ENCODE data around the gene MEF2A.
"Not testable (repeated sequence)": the region's sequence is repeated elsewhere in the genome, so short reads cannot be mapped to it uniquely, and the experiment has no call there.

The MEF2A gene

DNA sequence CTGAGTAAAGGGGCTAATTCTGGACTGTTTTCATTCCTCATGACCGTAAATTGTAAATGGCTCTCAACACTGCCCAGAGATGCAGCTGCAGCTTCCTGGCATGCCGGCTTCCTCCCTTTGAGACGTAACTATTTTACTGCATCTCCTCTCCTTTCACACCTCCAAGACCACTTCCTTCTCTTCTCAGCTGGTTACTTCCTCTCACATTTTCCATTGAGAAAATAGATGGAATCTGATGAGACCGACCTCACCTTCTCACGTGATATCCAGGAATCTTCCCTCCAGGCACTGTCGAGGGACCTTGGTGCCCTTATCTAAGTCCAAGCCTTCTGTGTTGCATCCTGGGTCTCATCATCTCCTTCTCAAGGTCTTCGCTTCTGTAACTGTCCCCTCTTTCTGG lies 154.7 kb downstream of the MEF2A start:
- no peak for DNase-seq
- intact Hi-C loops (cut with DNase I): no loop called here

DNA sequence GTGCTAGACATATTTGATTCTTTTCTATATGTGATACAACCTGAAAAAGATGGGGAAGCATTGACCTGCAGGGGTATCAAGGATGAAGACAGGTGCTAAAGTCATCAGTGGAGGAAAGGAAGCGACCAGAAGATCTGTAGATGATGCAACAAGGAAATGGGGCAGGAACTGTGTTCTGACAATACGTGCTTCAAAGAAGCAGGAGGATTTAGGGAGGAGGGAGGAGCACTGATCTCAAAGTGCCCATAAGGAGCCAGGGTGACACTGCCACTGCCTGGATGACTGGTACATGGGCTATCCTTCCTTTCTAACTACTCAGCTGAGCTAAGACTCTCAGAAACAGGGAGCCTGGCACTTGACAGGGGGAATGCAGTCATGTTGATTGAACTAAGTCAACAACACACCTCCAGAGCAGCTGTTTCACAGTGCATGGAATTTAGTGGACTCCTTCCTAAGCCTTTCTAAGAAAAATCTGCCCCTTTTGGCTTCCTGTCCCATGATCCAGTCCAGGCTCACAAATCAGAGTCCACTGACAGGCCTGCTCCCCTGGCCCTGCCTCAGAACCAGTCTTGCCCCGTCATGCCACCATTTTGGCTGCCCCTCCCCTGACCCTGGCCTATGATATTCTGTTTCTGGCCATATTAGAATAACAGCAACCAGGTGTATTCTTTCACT lies 155.5 kb downstream of the MEF2A start:
- intact Hi-C loops (cut with DNase I): no loop called here
- DNase-seq: no peak

DNA sequence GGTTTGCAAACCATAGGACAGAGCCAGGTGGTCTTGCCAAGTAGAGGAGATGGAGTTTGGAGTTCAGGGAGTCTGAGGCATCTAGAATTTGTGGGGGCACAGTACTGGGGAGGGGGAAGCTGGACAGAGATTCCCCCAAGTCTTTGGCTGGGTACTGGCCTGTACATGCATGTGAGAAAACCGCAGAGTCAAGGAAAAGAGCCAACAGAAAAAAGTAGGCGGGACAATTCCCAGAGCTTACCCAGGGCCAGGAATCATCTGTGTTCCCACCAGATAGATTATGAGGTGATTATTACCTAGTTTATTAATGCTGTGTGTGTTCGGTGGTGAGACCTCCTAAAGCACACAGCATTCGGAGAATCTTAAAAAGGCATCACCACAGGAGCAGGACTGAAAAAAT lies 156.1 kb downstream of the MEF2A start:
- DNase-seq: no peak
- intact Hi-C loops (cut with DNase I): no loop called here

- intact Hi-C loops (cut with DNase I): no loop called here
Measured at GRCh38 chr15:99722406-99722805, 156.6 kb downstream of the MEF2A start.

GRCh38 chr15:99726333-99726732 lies 160.5 kb downstream of the MEF2A start:
- DNase-seq: no peak
- intact Hi-C loops (cut with DNase I): no loop called here

More at GRCh38 chr15:99722406-99722805, 156.6 kb downstream of the MEF2A start:
- no peak for DNase-seq

GRCh38 chr15:99727330-99727729 lies 161.5 kb downstream of the MEF2A start:
- intact Hi-C loops (cut with DNase I): no loop called here
- DNase-seq: no peak

DNA sequence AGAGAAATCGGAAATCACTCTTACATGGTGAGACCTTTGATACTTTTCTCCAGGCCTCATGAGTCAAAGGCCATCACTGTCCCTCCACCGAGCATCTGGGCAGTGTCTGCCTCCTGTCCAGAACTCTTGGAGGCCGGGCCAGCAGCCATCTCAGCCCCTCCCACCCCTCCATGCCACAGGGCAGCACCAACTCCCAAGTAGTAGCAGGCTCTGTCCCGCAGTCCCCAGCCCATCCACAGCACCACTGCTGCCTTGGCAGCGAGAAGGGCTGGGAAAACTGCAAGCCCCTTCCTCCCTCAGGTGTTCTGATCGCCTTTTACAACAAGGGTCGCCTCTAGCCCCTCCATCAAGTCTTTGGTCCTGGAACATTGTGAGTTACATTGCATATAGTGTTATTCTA lies 161.9 kb downstream of the MEF2A start:
- no peak for DNase-seq
- intact Hi-C loops (cut with DNase I): no loop called here

- no peak for DNase-seq
- intact Hi-C loops (cut with DNase I): no loop called here
Measured at GRCh38 chr15:99728916-99729315, 163.1 kb downstream of the MEF2A start.

DNA sequence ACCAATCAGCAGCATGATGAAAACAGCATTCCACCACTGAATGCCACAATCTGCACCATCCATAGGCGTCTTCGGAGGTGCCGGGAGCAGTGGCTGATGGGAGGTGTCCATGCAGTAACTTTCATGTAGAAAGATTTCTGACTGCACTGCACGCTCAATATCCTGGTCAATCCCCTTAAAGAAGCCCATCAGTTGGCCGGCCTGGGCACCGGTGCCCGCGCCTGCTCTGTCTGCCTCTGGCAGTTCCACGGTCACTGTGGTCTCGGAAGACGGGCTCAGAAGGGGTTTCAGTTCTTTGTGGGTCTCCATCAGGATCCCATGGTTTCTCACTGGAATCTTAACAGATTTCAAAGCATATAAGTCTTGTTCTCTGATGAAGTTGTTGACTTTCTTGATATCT lies 163.5 kb downstream of the MEF2A start:
- DNase-seq: no peak
- intact Hi-C loops (cut with DNase I): no loop called here

DNA sequence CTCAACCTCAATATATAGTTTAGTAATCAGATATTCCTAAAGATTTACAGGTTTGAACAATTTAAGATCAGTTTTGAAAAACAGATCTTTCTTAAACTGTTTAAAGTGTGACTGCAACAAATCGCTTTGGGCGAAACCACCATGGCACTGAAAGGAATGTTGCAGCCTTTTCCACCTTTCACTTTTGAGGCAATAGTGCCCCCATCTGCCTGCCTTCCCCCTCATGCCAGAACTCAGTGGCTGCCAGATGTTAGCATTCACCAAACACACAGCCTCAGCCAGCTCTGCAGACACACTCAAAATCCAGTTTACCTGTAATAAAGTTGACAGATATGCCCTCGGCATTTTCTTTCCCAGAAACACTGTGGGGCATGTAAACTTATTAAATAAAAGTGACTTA lies 164.1 kb downstream of the MEF2A start:
- intact Hi-C loops (cut with DNase I): loop anchor here (2.0 to 10.0 kb wide), 4 partner anchors 165 to 625 kb away; partner anchors contain the start of genes MEF2A and SYNM

DNA sequence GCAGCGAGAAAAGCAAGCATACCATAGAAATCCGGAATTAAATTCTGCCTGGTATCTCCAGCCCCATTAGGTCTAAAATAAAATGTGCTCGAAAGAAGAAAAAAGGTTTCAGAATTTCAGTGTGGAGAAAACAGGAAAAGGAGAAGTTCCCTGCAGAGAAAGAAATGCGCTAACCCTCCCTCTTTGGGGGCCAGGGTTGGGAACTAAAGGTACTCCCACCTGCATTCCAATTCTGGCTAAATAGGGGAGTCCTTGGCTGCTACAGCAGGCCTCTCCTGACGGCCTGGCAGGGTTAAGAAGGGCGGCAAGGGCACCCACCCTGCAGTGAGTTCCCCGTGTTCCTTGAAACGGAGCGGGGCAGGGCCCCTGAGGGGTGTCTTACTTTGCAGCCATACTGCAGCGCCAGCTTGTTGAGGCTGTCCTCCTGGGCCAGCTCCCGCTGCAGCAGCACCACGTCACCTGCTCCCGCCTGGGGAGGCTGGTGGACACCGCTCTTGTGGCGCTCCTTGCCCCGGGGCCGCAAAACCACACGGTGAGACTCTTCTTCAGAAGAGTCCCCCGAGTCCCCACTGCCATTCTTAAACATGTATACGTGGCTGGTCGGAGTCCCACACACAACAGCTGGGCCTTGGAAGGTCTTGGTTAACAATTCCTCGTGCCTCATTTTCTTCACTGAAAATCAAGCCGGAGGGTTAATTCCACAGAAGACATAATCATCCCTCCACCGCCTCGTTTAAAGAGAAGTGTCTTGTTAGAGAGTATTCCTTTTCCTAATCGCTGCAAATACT lies 165.7 kb downstream of the MEF2A start:
- intact Hi-C loops (cut with DNase I): loop anchor here (2.0 to 10.0 kb wide), 4 partner anchors 167 to 627 kb away; partner anchors contain the start of genes MEF2A and SYNM
- peak in 2 of 10 donors; percentile 75 to 86 for DNase-seq

More for the DNA sequence above, 164.1 kb downstream of the MEF2A start:
- DNase-seq: peak in 7 of 10 donors; percentile 51 to 90 (median 63)

- intact Hi-C loops (cut with DNase I): loop anchor here (5.0 to 10.0 kb wide), 3 partner anchors 167 to 627 kb away; partner anchors contain the start of genes MEF2A and SYNM
- DNase-seq: no peak
Measured at GRCh38 chr15:99732124-99732750, 166.5 kb downstream of the MEF2A start.

DNA sequence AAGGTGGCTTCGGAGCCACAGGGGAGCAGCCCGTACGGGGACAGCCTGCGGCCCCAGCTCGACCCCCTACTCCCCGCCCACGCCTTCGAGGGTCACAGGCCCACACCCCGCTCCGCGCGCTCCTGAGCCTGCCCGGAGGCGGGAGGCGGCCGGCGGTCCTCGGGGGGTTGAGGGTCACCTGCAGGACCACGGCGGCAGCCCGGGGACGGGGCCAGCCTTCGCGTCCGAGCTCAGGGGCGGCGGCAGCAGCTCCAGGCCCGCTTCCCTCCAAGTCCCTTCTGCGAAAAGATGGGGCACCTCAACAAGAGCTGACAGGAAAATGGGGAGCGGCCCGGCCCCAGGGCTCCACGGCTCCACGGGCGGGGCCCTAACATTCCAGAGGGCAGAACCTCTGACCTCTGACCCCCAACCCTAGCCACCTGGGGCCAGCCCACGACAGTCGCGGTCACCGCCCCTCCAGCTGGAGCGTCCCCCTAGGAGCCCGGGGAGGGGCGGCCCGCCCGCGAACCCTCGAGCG lies 167.0 kb downstream of the MEF2A start:
- intact Hi-C loops (cut with DNase I): loop anchor here (1.0 to 10.0 kb wide), 4 partner anchors 168 to 628 kb away; partner anchors contain the start of genes LRRC28, MEF2A and SYNM
- DNase-seq: peak in 3 of 10 donors; percentile 24 to 88 (median 32)

GRCh38 chr15:99733268-99734039 lies 167.7 kb downstream of the MEF2A start, which contains the start of gene LYSMD4:
Gene LYSMD4 (minus strand): TSS chr15:99733437. CDS start chr15:99731999, 1,438 bp downstream.
- intact Hi-C loops (cut with DNase I): loop anchor here (1.0 to 10.0 kb wide), 4 partner anchors 169 to 629 kb away; partner anchors contain the start of genes LRRC28, MEF2A and SYNM
- peak; percentile 96 to 100 (median 98) for DNase-seq

DNA sequence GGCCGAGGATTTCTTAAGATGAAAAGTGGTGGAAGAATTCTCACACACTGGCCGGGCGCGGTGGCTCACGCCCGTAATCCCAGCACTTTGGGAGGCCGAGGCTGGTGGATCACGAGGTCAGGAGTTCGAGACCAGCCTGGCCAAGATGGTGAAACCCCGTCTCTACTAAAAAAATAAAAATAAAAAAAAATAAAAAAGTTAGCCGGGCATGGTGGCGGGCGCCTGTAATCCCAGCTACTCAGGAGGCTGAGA lies 168.2 kb downstream of the MEF2A start:
- intact Hi-C loops (cut with DNase I): loop anchor here (5.0 to 10.0 kb wide), 3 partner anchors 169 to 629 kb away; partner anchors contain the start of genes MEF2A and SYNM
- DNase-seq: not testable (repeated sequence)

DNA sequence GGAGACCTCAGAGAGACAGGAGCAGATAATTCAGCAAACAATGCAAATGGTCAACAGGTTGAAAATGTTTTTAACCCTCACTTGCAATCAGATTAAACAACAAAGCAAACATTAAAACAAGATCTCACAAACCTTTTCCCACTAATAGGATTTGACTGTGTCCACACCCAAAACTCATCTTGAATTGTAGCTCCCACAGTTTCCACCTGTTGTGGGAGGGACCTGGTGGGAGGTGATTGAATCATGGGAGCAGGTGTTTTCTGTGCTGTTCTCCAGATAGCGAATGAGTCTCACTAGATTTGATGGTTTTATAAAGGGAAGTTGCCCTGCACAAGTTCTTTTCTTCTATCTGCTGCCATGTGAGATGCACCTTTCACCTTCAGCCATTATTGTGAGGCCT lies 168.8 kb downstream of the MEF2A start:
- DNase-seq: no peak
- intact Hi-C loops (cut with DNase I): loop anchor here (5.0 to 10.0 kb wide), 3 partner anchors 170 to 630 kb away; partner anchors contain the start of genes MEF2A and SYNM

- no peak for DNase-seq
- intact Hi-C loops (cut with DNase I): loop anchor here (10.0 kb wide), 2 partner anchors 171 to 631 kb away; partner anchors contain the start of genes MEF2A and SYNM
Measured at GRCh38 chr15:99735868-99736267, 170.1 kb downstream of the MEF2A start.

GRCh38 chr15:99736702-99737101 lies 170.9 kb downstream of the MEF2A start:
- intact Hi-C loops (cut with DNase I): loop anchor here (10.0 kb wide), 2 partner anchors 172 to 632 kb away; partner anchors contain the start of genes MEF2A and SYNM
- DNase-seq: no peak

- DNase-seq: no peak
- intact Hi-C loops (cut with DNase I): loop anchor here (10.0 kb wide), 2 partner anchors 173 to 633 kb away; partner anchors contain the start of genes MEF2A and SYNM
Measured at GRCh38 chr15:99738021-99738847, 172.4 kb downstream of the MEF2A start.
